ENCODE data around the gene PDZD2.

GRCh38 chr5:31753700-31754357 lies 114.9 kb downstream of the PDZD2 start:
- TF ChIP-seq EZH2 (IDR thresholded peaks at IDR 0.05; ENCODE audit: borderline replicate concordance) (no peak), CTCF (IDR thresholded peaks at IDR 0.05; ENCODE audit: poor library complexity) (no peak), EZH2phosphoT487 (IDR thresholded peaks at IDR 0.05; ENCODE audit: low read depth, severe bottlenecking, unreplicated experiment) (no peak)

All from hepatocyte (in vitro differentiated cells).